ENCODE measurements around the gene VAC14. TPM values are rescaled to one million over a fixed set of nuclear protein-coding genes. Genes with fewer than 3 reads are reported as not detected.
A peak's percentile ranks its signal among the peaks of the same experiment; 100 is the strongest.

The VAC14 gene
- total and polyA plus RNA-seq, 2 experiments from 2014 or later: 27.1 to 32.4 TPM

DNA sequence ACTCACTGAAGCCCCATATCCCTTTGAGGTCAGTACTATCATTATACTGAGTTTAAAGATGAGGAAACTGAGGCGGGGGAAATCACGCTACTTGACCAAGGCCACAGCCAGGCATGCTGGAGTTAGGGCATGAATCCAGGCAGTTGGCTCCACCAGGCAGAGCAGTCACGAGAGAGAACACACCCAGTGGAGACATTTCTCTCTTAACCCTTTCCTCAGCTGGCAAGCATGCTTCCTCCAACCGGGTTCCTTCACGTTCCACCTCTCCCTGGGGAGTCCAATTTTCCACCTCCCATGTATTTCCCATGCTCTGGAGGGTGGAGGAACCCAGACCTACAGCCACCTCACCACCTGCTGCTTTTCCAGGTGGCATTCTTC is 32.8 kb downstream of the VAC14 start:
- Histone ChIP-seq H3K9me2 (ENCODE audit: insufficient read depth) (no peaks in the 10 kb centered on the region), H3K36me3 (ENCODE audit: low read depth) (no peaks in the 10 kb centered on the region), H3K27me3 (replicated peaks; ENCODE audit: insufficient read depth) (no peaks in the 10 kb centered on the region), H3K79me2 (ENCODE audit: insufficient read depth) (no peaks in the 10 kb centered on the region), H3K4me2 (ENCODE audit: unreplicated experiment) (peak overlapping the region; percentile 54), H3K27ac (peak overlapping the region; percentile 78), H4K20me1 (ENCODE audit: insufficient read depth) (no peaks in the 10 kb centered on the region), H3K9me3 (ENCODE audit: low read depth) (no peaks in the 10 kb centered on the region), H3K4me1 (ENCODE audit: insufficient read depth) (peaks cover 24% of the 10 kb centered on the region), H3K4me3 (no peak overlapping the region), H3K9ac (peak overlapping the region; percentile 59), H2AFZ (peak overlapping the region; percentile 25), H3F3A (ENCODE audit: insufficient read depth) (peaks cover 20% of the 10 kb centered on the region)
- 15 to 19% methylated on average over 5 of the region's 5 CpGs for WGBS, 2 experiments (ENCODE audit: low coverage in 1 of 2, low lambda C conversion rate in 2 of 2, missing lambda C conversion rate in 2 of 2)
- TF ChIP-seq EZH2 (IDR thresholded peaks at IDR 0.05; ENCODE audit: insufficient read depth, poor library complexity, severe bottlenecking) (no peak), EZH2phosphoT487 (IDR thresholded peaks at IDR 0.05; ENCODE audit: insufficient read depth, low read depth) (no peak)
- peak; percentile 54 for DNase-seq
- in situ Hi-C loops (cut with MboI): loop anchor here (25.0 kb wide), 1 partner anchor 381 kb away; no protein-coding TSS in a partner anchor

DNA sequence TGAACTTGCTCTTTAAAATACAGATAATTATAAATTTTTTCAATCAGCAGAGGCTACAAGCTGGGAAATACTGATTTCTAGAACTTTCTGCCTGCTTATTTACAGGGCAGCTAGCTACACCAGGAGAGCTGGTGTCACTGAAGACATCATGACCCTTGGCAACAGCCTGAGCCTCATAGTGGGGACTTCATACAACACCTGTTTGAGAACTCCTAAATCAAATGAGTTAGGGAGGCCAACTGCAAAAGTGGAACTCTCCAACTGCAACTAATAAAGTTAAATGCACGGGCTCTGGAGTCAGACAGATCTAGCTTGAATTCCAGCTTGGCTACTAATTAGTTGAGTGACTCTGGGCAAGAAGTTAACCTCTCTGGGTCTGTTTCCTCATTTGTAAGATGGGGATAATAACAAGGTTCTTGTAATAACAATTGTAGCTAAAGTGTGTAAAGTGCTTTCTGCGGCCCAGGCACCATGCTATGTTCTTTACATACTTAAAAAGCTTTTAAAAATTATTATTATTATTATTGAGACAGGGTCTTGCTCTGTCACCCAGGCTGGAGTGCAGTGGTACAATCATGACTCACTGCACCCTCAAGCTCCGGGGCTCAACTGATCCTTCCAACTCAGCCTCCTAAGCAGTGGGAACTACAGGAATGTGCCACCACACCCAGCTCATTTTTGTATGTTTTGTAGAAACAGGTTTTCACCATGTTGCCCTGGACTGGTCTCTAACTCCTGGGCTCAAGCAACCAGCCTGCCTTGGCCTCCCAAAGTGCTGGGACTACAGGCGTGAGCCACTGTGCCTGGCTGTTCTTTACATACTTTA is 33.4 kb downstream of the VAC14 start:
- WGBS, 2 experiments (ENCODE audit: low coverage in 1 of 2, low lambda C conversion rate in 2 of 2, missing lambda C conversion rate in 2 of 2): 40 to 43% methylated on average over 4 of the region's 4 CpGs
- in situ Hi-C loops (cut with MboI): loop anchor here (25.0 kb wide), 1 partner anchor 380 kb away; no protein-coding TSS in a partner anchor
- Histone ChIP-seq H3F3A (ENCODE audit: insufficient read depth) (peaks cover 14% of the 10 kb centered on the region), H3K4me1 (ENCODE audit: insufficient read depth) (peaks cover 21% of the 10 kb centered on the region), H3K4me3 (no peak overlapping the region), H3K9me2 (ENCODE audit: insufficient read depth) (no peaks in the 10 kb centered on the region), H2AFZ (peak overlapping the region; percentile 25), H4K20me1 (ENCODE audit: insufficient read depth) (no peaks in the 10 kb centered on the region), H3K79me2 (ENCODE audit: insufficient read depth) (no peaks in the 10 kb centered on the region), H3K27ac (peak overlapping the region; percentile 78), H3K4me2 (ENCODE audit: unreplicated experiment) (peak overlapping the region; percentile 54), H3K27me3 (replicated peaks; ENCODE audit: insufficient read depth) (no peaks in the 10 kb centered on the region), H3K36me3 (ENCODE audit: low read depth) (no peaks in the 10 kb centered on the region), H3K9me3 (ENCODE audit: low read depth) (no peaks in the 10 kb centered on the region), H3K9ac (peak overlapping the region; percentile 59)
- TF ChIP-seq EZH2 (IDR thresholded peaks at IDR 0.05; ENCODE audit: insufficient read depth, poor library complexity, severe bottlenecking) (no peak), EZH2phosphoT487 (IDR thresholded peaks at IDR 0.05; ENCODE audit: insufficient read depth, low read depth) (no peak)
- peak; percentile 66 for DNase-seq

DNA sequence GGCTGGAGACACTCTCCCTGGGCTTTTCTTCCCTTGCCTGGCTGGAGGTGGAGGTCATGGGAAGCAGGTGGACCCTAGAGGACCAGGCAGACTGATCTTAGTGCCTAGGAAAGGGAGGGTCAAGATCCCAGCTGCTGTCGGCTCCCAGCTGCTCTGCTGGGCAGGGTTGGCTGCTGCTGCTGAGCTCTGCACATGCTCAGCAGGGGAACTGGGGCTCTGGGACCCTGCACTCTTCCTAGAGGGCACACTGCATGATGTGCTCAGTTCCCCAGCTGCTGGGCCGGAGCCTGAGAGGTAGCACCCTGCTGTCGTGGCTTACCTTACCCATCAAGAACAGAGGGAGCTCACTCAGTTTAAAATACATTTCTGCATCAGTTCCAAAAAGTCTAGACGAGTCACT is 34.3 kb downstream of the VAC14 start:
- Histone ChIP-seq H3K4me2 (ENCODE audit: unreplicated experiment) (no peak overlapping the region), H3K27me3 (replicated peaks; ENCODE audit: insufficient read depth) (no peaks in the 10 kb centered on the region), H3K4me1 (ENCODE audit: insufficient read depth) (peaks cover 15% of the 10 kb centered on the region), H3F3A (ENCODE audit: insufficient read depth) (peaks cover 12% of the 10 kb centered on the region), H3K4me3 (no peak overlapping the region), H3K9me2 (ENCODE audit: insufficient read depth) (no peaks in the 10 kb centered on the region), H4K20me1 (ENCODE audit: insufficient read depth) (no peaks in the 10 kb centered on the region), H3K36me3 (ENCODE audit: low read depth) (no peaks in the 10 kb centered on the region), H3K27ac (no peak overlapping the region), H3K9ac (no peak overlapping the region), H2AFZ (no peak overlapping the region), H3K79me2 (ENCODE audit: insufficient read depth) (no peaks in the 10 kb centered on the region), H3K9me3 (ENCODE audit: low read depth) (no peaks in the 10 kb centered on the region)
- TF ChIP-seq EZH2phosphoT487 (IDR thresholded peaks at IDR 0.05; ENCODE audit: insufficient read depth, low read depth) (no peak), EZH2 (IDR thresholded peaks at IDR 0.05; ENCODE audit: insufficient read depth, poor library complexity, severe bottlenecking) (no peak)
- WGBS, 2 experiments (ENCODE audit: low coverage in 1 of 2, low lambda C conversion rate in 2 of 2, missing lambda C conversion rate in 2 of 2): 91 to 93% methylated on average over 4 of the region's 4 CpGs
- no peak for DNase-seq
- in situ Hi-C loops (cut with MboI): loop anchor here (25.0 kb wide), 1 partner anchor 379 kb away; no protein-coding TSS in a partner anchor

DNA sequence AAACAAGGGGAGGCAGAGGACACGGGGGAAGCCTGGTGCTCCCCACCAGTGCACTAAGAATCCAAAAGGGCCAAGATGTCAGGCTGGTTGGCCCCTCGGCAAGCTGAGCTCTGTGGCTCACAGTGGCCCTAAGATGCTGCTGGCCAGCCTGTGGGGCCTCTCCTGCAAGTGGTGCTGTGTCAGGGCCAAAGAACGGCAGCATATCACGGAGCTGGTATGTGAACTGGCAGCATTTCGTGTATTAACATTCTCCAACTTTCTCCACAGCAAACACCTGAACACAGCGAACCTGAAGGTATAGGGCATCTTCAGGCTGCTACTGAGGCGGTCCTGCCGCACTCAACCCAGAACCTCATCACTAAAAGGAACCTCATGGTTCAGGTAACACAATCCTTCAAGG is 34.8 kb downstream of the VAC14 start:
- H3K36me3 ChIP-seq (ENCODE audit: low read depth): no peaks in the 10 kb centered on the region
- no peak overlapping the region for H3K4me3 ChIP-seq
- H3K9me3 ChIP-seq (ENCODE audit: low read depth): no peaks in the 10 kb centered on the region
- H3K9ac ChIP-seq: no peak overlapping the region
- H3K9me2 ChIP-seq (ENCODE audit: insufficient read depth): no peaks in the 10 kb centered on the region
- no peak for TF ChIP-seq EZH2phosphoT487 (IDR thresholded peaks at IDR 0.05; ENCODE audit: insufficient read depth, low read depth)
- no peak overlapping the region for H3K4me2 ChIP-seq (ENCODE audit: unreplicated experiment)
- peaks cover 20% of the 10 kb centered on the region for H3K4me1 ChIP-seq (ENCODE audit: insufficient read depth)
- H3K79me2 ChIP-seq (ENCODE audit: insufficient read depth): no peaks in the 10 kb centered on the region
- no peaks in the 10 kb centered on the region for H3K27me3 ChIP-seq (replicated peaks; ENCODE audit: insufficient read depth)
- no peak overlapping the region for H3K27ac ChIP-seq
- H3F3A ChIP-seq (ENCODE audit: insufficient read depth): peaks cover 17% of the 10 kb centered on the region
- H2AFZ ChIP-seq: no peak overlapping the region
- no peaks in the 10 kb centered on the region for H4K20me1 ChIP-seq (ENCODE audit: insufficient read depth)
- in situ Hi-C loops (cut with MboI): loop anchor here (25.0 kb wide), 1 partner anchor 379 kb away; no protein-coding TSS in a partner anchor
- WGBS, 2 experiments (ENCODE audit: low coverage in 1 of 2, low lambda C conversion rate in 2 of 2, missing lambda C conversion rate in 2 of 2): 93 to 94% methylated on average over 8 of the region's 8 CpGs
- DNase-seq: no peak

Data from GM23248 (cell line).